OCI-LY1 (cell line): ENCODE results near the gene MAPK8.

Experiments used
- H2AFZ ChIP-seq: fragments of 200-600 bp; sonication (generic), shearing (Covaris generic); 2 replicates; pipeline ENCODE4 v1.6.0; 2014; ENCODE audit warnings: antibody characterized with exemption, mild to moderate bottlenecking, low read length
- H3F3A ChIP-seq: fragments of 200-600 bp; sonication (generic), shearing (Covaris generic); 2 replicates; pipeline ENCODE4 v1.6.0; 2014; ENCODE audit warnings: mild to moderate bottlenecking, antibody characterized with exemption, low read length, moderate library complexity; ENCODE audit not compliant: insufficient read depth
- H3K27ac ChIP-seq: fragments of 200-600 bp; sonication (generic); 2 replicates; pipeline ENCODE4 v1.5.1; 2014; ENCODE audit warnings: low read length, mixed run types, mild to moderate bottlenecking, low read depth; ENCODE audit not compliant: poor library complexity, severe bottlenecking
- H3K27me3 ChIP-seq: fragments of 200-600 bp; sonication (generic); 2 replicates; pipeline ENCODE4 v1.6.0; 2014; ENCODE audit warnings: antibody characterized with exemption, mild to moderate bottlenecking, low read length, moderate library complexity; ENCODE audit not compliant: insufficient read depth
- H3K36me3 ChIP-seq: fragments of 200-600 bp; sonication (generic); 2 replicates; pipeline ENCODE4 v1.6.1; 2014; ENCODE audit warnings: mild to moderate bottlenecking, antibody characterized with exemption, low read length, moderate library complexity, mixed read lengths; ENCODE audit not compliant: insufficient read depth
- H3K4me1 ChIP-seq: fragments of 200-600 bp; sonication (generic); 2 replicates; pipeline ENCODE4 v1.5.1; 2014; ENCODE audit warnings: mild to moderate bottlenecking, low read length, moderate library complexity; ENCODE audit not compliant: insufficient read depth, severe bottlenecking
- H3K4me2 ChIP-seq: fragments of 200-600 bp; sonication (generic), shearing (Covaris generic); 2 replicates; pipeline ENCODE4 v1.6.1; 2014; ENCODE audit warnings: low read length
- H3K4me3 ChIP-seq: fragments of 200-600 bp; sonication (generic); 2 replicates; pipeline ENCODE4 v1.5.1; 2014; ENCODE audit warnings: low read length, low read depth, mild to moderate bottlenecking, mixed read lengths; ENCODE audit not compliant: poor library complexity, severe bottlenecking
- H3K79me2 ChIP-seq: fragments of 200-600 bp; shearing (Covaris generic); 2 replicates; pipeline ENCODE4 v1.6.1; 2016; ENCODE audit warnings: mixed run types, low read length, mixed read lengths; ENCODE audit not compliant: insufficient read depth
- H3K9ac ChIP-seq: fragments of 200-600 bp; sonication (generic), shearing (Covaris generic); 2 replicates; pipeline ENCODE4 v1.6.1; 2014; ENCODE audit warnings: mild to moderate bottlenecking, low read length, mixed read lengths
- H3K9me2 ChIP-seq: fragments of 200-600 bp; sonication (generic), shearing (Covaris generic); 2 replicates; pipeline ENCODE4 v1.6.1; 2014; ENCODE audit warnings: low read depth, mild to moderate bottlenecking, low read length, mixed read lengths
- H3K9me3 ChIP-seq: fragments of 200-600 bp; shearing (Covaris generic); 2 replicates; pipeline ENCODE4 v1.6.1; 2014; ENCODE audit warnings: low read length, mixed read lengths
- H4K20me1 ChIP-seq: fragments of 200-600 bp; sonication (generic), shearing (Covaris generic); 2 replicates; pipeline ENCODE4 v1.6.0; 2016; ENCODE audit warnings: mild to moderate bottlenecking, low read length; ENCODE audit not compliant: insufficient read depth
- EZH2 ChIP-seq: fragments of 200-600 bp; sonication (generic), shearing (Covaris generic); IDR thresholded peaks from 2 replicates; pipeline ENCODE4 v1.8.0; 2017; ENCODE audit warnings: borderline replicate concordance, mixed run types, mild to moderate bottlenecking, antibody characterized with exemption, low read length, moderate library complexity, mixed read lengths
- TF ChIP-seq, protein P1 (sequence below): fragments of 200-600 bp; sonication (generic), shearing (Covaris generic); IDR thresholded peaks from 2 replicates; pipeline ENCODE4 v1.5.1; 2017; ENCODE audit warnings: mild to moderate bottlenecking, antibody characterized with exemption, low read length, moderate library complexity, mixed read lengths

The MAPK8 gene

DNA sequence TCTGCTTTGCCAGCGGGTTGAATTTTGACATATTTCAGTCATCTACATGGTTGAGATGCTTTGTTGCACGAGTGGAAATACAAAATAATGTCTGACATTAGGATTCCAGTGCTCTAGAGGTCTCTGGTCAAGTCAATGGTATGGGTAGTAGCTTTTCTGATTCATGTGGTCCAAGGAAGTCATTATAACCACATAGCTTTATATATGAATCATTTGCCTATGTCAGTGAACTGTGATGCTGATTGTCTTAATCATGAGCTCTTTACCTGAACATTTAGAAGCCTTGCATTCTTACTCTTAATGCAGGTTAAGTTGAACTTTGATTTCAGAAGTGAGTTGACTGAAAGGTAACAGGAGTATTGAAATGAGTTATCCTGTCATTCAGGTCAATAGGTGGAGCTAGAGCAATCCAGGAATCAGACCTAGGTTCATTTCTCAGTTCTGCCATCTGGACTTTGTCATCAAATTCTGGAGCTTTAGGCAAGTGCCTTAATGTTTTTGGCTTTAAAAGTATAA lies 3.3 kb downstream of the MAPK8 start:
- H3K27me3 ChIP-seq = no peaks in the 10 kb centered on the region
- H3K79me2 ChIP-seq = no peaks in the 10 kb centered on the region
- H3K4me2 ChIP-seq = no peak overlapping the region
- H3K27ac ChIP-seq = no peak overlapping the region
- H4K20me1 ChIP-seq = no peaks in the 10 kb centered on the region
- H3K4me1 ChIP-seq = peaks cover 13% of the 10 kb centered on the region
- no peaks in the 10 kb centered on the region for H3K36me3 ChIP-seq
- no peak overlapping the region for H3K4me3 ChIP-seq
- no peaks in the 10 kb centered on the region for H3K9me2 ChIP-seq
- H3F3A ChIP-seq = no peaks in the 10 kb centered on the region; the same call in 1 of the 2 replicates
- no peak overlapping the region for H2AFZ ChIP-seq
- TF ChIP-seq EZH2 = no peak
- TF ChIP-seq, protein P1, sequence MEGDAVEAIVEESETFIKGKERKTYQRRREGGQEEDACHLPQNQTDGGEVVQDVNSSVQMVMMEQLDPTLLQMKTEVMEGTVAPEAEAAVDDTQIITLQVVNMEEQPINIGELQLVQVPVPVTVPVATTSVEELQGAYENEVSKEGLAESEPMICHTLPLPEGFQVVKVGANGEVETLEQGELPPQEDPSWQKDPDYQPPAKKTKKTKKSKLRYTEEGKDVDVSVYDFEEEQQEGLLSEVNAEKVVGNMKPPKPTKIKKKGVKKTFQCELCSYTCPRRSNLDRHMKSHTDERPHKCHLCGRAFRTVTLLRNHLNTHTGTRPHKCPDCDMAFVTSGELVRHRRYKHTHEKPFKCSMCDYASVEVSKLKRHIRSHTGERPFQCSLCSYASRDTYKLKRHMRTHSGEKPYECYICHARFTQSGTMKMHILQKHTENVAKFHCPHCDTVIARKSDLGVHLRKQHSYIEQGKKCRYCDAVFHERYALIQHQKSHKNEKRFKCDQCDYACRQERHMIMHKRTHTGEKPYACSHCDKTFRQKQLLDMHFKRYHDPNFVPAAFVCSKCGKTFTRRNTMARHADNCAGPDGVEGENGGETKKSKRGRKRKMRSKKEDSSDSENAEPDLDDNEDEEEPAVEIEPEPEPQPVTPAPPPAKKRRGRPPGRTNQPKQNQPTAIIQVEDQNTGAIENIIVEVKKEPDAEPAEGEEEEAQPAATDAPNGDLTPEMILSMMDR = peak; percentile 41
- no peak overlapping the region for H3K9ac ChIP-seq
- H3K9me3 ChIP-seq = no peaks in the 10 kb centered on the region

DNA sequence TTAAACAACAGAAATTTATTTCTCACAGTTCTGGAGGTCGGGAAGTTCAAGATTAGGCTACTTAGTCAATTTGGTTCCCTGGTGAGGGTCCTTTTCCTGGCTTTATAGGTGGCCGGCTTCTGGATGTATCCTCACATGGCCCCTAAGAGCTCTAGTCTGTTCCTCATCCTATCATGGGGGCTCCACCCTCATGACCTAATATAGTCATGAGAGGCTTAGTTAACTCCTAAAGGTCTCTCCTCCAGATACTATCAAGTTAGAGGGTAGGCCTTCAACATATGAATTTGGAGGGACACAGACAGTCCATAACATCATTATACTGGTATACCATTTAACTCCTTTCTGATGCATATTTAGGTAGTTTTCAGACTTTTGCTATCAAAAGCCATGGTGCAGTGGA lies 7.6 kb downstream of the MAPK8 start:
- no peaks in the 10 kb centered on the region for H3F3A ChIP-seq
- no peak overlapping the region for H3K27ac ChIP-seq
- H2AFZ ChIP-seq = no peak overlapping the region
- no peaks in the 10 kb centered on the region for H3K27me3 ChIP-seq
- no peak overlapping the region for H3K9ac ChIP-seq
- H3K4me2 ChIP-seq = no peak overlapping the region
- no peaks in the 10 kb centered on the region for H4K20me1 ChIP-seq
- no peaks in the 10 kb centered on the region for H3K9me2 ChIP-seq
- no peaks in the 10 kb centered on the region for H3K79me2 ChIP-seq
- no peaks in the 10 kb centered on the region for H3K36me3 ChIP-seq
- no peak overlapping the region for H3K4me3 ChIP-seq
- no peaks in the 10 kb centered on the region for H3K9me3 ChIP-seq
- H3K4me1 ChIP-seq = no peaks in the 10 kb centered on the region
- TF ChIP-seq, protein P1 = no peak
- no peak for TF ChIP-seq EZH2

DNA sequence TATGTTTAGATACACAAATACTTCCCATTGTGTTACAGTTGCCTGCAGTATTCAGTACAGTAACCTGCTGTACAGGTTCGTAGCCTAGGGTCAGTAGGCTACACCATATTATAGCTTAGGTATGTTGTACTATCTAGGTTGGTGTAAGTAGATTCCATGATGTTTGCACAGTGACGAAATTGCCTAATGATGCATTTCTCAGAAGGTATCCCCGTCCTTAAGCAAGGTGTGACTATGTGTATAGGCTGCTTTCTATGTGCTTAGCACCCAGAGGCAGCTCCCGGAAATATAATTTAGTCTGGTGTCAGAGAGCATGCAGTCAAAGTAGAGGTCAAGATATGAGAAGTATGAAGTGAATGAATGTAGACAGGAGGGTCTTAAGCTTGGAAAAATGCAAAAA lies 9.8 kb downstream of the MAPK8 start:
- no peaks in the 10 kb centered on the region for H3K36me3 ChIP-seq
- H3K9me3 ChIP-seq = no peaks in the 10 kb centered on the region
- no peaks in the 10 kb centered on the region for H3K79me2 ChIP-seq
- TF ChIP-seq, protein P1 = no peak
- TF ChIP-seq EZH2 = no peak
- no peaks in the 10 kb centered on the region for H3K27me3 ChIP-seq
- H3K9ac ChIP-seq = no peak overlapping the region
- H3K4me3 ChIP-seq = no peak overlapping the region
- H4K20me1 ChIP-seq = no peaks in the 10 kb centered on the region
- no peaks in the 10 kb centered on the region for H3K4me1 ChIP-seq
- no peaks in the 10 kb centered on the region for H3K9me2 ChIP-seq
- H3K4me2 ChIP-seq = no peak overlapping the region
- no peak overlapping the region for H2AFZ ChIP-seq
- H3K27ac ChIP-seq = no peak overlapping the region
- H3F3A ChIP-seq = no peaks in the 10 kb centered on the region
